ENCODE measurements around the gene ARHGAP18. TPM values are rescaled to one million over a fixed set of nuclear protein-coding genes. Genes with fewer than 3 reads are reported as not detected.
A peak's percentile ranks its signal among the peaks of the same experiment; 100 is the strongest.

The ARHGAP18 gene
- total RNA-seq, 1 donor: 65.8 TPM

- H3K4me3 ChIP-seq (ENCODE audit: low read depth, low read length): no peak overlapping the region
- TF ChIP-seq CTCF (IDR thresholded peaks at IDR 0.05; ENCODE audit: insufficient read depth, low read length): no peak
- DNase-seq (ENCODE audit: low read depth): no peak
These were observed 66.0 kb downstream of the ARHGAP18 start for GRCh38 chr6:129643968-129644367.

- H3K4me3 ChIP-seq (ENCODE audit: low read depth, low read length): no peak overlapping the region
- no peak for DNase-seq (ENCODE audit: low read depth)
- no peak for TF ChIP-seq CTCF (IDR thresholded peaks at IDR 0.05; ENCODE audit: insufficient read depth, low read length)
These were observed 66.8 kb downstream of the ARHGAP18 start for GRCh38 chr6:129643176-129643575.

GRCh38 chr6:129642322-129642721 lies 67.7 kb downstream of the ARHGAP18 start:
- TF ChIP-seq CTCF (IDR thresholded peaks at IDR 0.05; ENCODE audit: insufficient read depth, low read length): no peak
- DNase-seq (ENCODE audit: low read depth): no peak
- H3K4me3 ChIP-seq (ENCODE audit: low read depth, low read length): no peak overlapping the region

- no peak overlapping the region for H3K4me3 ChIP-seq (ENCODE audit: low read depth, low read length)
- TF ChIP-seq CTCF (IDR thresholded peaks at IDR 0.05; ENCODE audit: insufficient read depth, low read length): no peak
- DNase-seq (ENCODE audit: low read depth): peak; percentile 82
These were observed 68.6 kb downstream of the ARHGAP18 start for GRCh38 chr6:129641344-129641743.

- no peak overlapping the region for H3K4me3 ChIP-seq (ENCODE audit: low read depth, low read length)
- no peak for DNase-seq (ENCODE audit: low read depth)
- TF ChIP-seq CTCF (IDR thresholded peaks at IDR 0.05; ENCODE audit: insufficient read depth, low read length): no peak
These were observed 71.3 kb downstream of the ARHGAP18 start for GRCh38 chr6:129638686-129639085.

- H3K4me3 ChIP-seq (ENCODE audit: low read depth, low read length): no peak overlapping the region
- peak; percentile 66 for DNase-seq (ENCODE audit: low read depth)
- no peak for TF ChIP-seq CTCF (IDR thresholded peaks at IDR 0.05; ENCODE audit: insufficient read depth, low read length)
These were observed 71.8 kb downstream of the ARHGAP18 start for GRCh38 chr6:129638055-129638684.
